Colonic mucosa (tissue), 4 donors: ENCODE results near the gene REG3A. TPM values are rescaled to one million over a fixed set of nuclear protein-coding genes. Genes with fewer than 3 reads are reported as not detected.

Experiments
- DNase-seq: peaks from one replicate; pipeline ENCODE4 v3.0.0-alpha.2; 2020
- H3K27ac ChIP-seq: fragments of 200-600 bp; one replicate; pipeline ENCODE4 v1.8.0; 2021
- H3K27me3 ChIP-seq: fragments of 200-600 bp; one replicate; pipeline ENCODE4 v1.8.0; 2021
- H3K36me3 ChIP-seq: fragments of 200-600 bp; one replicate; pipeline ENCODE4 v1.8.0; 2021
- H3K4me1 ChIP-seq: fragments of 200-600 bp; one replicate; pipeline ENCODE4 v1.8.0; 2021; ENCODE audit warnings: mild to moderate bottlenecking
- H3K4me3 ChIP-seq: fragments of 200-600 bp; one replicate; pipeline ENCODE4 v1.8.0; 2021
- H3K9ac ChIP-seq, 2 donors: one replicate each; pipeline ENCODE4 v1.7.0; 2013; ENCODE audit warnings: control low read depth in 2 of 2, low read depth in 2 of 2, low read length in 2 of 2
- H3K9me3 ChIP-seq: fragments of 200-600 bp; one replicate; pipeline ENCODE4 v1.8.0; 2021
- CTCF ChIP-seq: fragments of 200-600 bp; IDR thresholded peaks from one replicate; pipeline ENCODE4 v1.8.0; 2022; ENCODE audit warnings: antibody characterized with exemption, mild to moderate bottlenecking
- intact Hi-C: fragments of 100-400 bp; cut with DNase I; formaldehyde crosslinking; loops from one replicate; pipeline ENCODE4 v1.14.1; 2022
- total RNA-seq, 2 donors: library from RNA; stranded (reverse); fragmentation: NEBNext Ultra II Directional in 1 of 2; extraction: Animal tissue kit (Norgen Biotek cat#: 25700) in 1 of 2; gene quantifications; one replicate each; pipeline ENCODE4 v1.2.1, GENCODE V29; 2021
- donor health status: healthy.
- donor health status: DM: no; HTN: no; CAD: no.
- donor health status: DM: no; HTN: no; CAD: no.

Gene REG3A
- total RNA-seq, 2 donors from 2014 or later = 0.32 to 0.79 TPM

DNA sequence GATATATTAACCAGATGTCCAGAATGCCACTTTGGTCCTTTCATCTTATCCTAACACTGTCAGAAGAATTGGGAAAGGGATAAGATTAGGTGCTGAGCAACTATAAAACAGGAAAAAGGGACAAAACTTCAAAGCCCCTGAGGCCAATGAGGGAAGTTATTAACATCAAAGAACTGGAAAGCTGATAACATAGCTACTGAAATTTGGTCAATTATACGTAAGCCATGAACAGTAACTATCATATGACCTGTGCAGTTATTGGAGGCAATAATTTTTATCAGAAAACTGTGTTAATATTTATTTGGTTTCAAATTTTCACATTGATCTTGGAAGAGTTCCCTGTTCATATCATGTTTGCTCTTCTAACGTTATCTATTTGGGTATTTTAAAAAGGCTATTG lies 2.6 kb upstream of the REG3A start:
- Histone ChIP-seq H3K9me3 (no peaks in the 10 kb centered on the region), H3K4me1 (no peaks in the 10 kb centered on the region), H3K27ac (no peak overlapping the region), H3K9ac (no peak overlapping the region), H3K4me3 (no peak overlapping the region), H3K36me3 (no peaks in the 10 kb centered on the region), H3K27me3 (no peaks in the 10 kb centered on the region)
- DNase-seq = no peak
- intact Hi-C loops = no loop called here
- TF ChIP-seq CTCF = no peak

DNA sequence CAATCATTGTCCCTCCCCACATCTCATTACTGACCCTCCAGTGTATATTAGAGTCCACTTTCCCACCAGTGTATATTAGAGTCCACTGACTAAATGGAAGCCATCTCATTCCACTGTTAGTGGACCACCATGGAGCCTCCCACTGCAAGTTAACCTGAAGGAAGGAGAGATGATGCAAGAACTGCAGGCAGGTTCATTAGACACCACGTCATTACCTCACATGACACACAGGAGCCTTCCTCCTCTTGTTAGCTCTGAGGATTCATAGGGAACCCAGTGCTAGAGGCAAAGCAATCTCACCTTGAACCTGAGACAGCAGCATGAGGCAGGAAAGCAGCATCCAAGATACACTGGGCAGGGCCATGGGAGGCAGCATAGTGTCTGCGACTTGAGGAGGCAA lies 523 bp downstream of the REG3A start:
- Histone ChIP-seq H3K4me1 (no peaks in the 10 kb centered on the region), H3K4me3 (no peak overlapping the region), H3K9me3 (no peaks in the 10 kb centered on the region), H3K27me3 (no peaks in the 10 kb centered on the region), H3K27ac (no peak overlapping the region), H3K9ac (no peak overlapping the region), H3K36me3 (no peaks in the 10 kb centered on the region)
- intact Hi-C loops = no loop called here
- DNase-seq = no peak
- no peak for TF ChIP-seq CTCF

DNA sequence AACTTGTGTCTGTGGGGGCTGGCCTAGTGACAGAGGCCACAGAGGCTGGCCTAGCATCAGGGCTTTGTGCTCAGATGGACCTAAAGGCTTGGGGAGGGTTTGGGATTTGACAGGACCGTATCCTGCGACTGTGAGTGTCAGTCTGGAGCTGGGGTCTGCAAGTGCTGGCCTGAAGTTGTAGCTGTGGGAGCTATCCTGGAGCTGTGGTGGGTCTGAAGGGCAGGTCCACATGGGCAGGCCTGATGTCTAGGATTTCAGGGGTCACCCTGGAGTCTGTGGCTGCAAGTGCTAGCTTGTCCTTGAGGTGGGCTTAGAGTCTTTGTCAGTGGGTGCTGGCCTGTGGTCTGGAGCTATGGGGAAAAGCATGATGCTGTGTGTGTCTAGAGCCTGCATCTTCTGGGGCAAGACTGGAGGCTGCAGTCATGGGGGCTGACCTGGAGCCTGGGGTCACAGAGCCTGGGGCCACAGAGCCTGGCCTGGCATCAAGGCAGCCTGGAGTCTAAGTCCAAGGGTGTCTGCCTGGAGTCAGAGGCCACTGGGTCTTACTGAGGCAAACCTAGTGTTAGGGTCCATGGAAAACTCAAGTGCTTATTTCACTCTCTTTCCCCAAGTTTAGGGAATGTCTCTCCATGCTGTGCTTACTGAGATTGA lies 3.6 kb downstream of the REG3A start:
- no peaks in the 10 kb centered on the region for H3K9me3 ChIP-seq
- no peaks in the 10 kb centered on the region for H3K4me1 ChIP-seq
- intact Hi-C loops = no loop called here
- no peak overlapping the region for H3K4me3 ChIP-seq
- H3K9ac ChIP-seq = no peak overlapping the region
- no peak overlapping the region for H3K27ac ChIP-seq
- H3K36me3 ChIP-seq = no peaks in the 10 kb centered on the region
- no peak for TF ChIP-seq CTCF
- DNase-seq = no peak
- no peaks in the 10 kb centered on the region for H3K27me3 ChIP-seq

- no peaks in the 10 kb centered on the region for H3K36me3 ChIP-seq
- no peaks in the 10 kb centered on the region for H3K4me1 ChIP-seq
- no peak overlapping the region for H3K9ac ChIP-seq
- H3K27ac ChIP-seq = no peak overlapping the region
- H3K4me3 ChIP-seq = no peak overlapping the region
- H3K27me3 ChIP-seq = peaks cover 31% of the 10 kb centered on the region
- no peaks in the 10 kb centered on the region for H3K9me3 ChIP-seq
- peak; percentile 25 for DNase-seq
- intact Hi-C loops = loop anchor here (5.0 kb wide), 1 partner anchor 78 kb away; no protein-coding TSS in a partner anchor
- no peak for TF ChIP-seq CTCF
Observed at GRCh38 chr2:79139423-79139822, 20.1 kb downstream of the REG3A start.

GRCh38 chr2:79138385-79138784 lies 21.2 kb downstream of the REG3A start:
- Histone ChIP-seq H3K4me1 (no peaks in the 10 kb centered on the region), H3K27ac (no peak overlapping the region), H3K36me3 (no peaks in the 10 kb centered on the region), H3K4me3 (no peak overlapping the region), H3K27me3 (peaks cover 30% of the 10 kb centered on the region), H3K9me3 (no peaks in the 10 kb centered on the region), H3K9ac (no peak overlapping the region)
- TF ChIP-seq CTCF = no peak
- no peak for DNase-seq
- intact Hi-C loops = loop anchor here (5.0 kb wide), 1 partner anchor 79 kb away; no protein-coding TSS in a partner anchor
